ENCODE measurements around the gene KBTBD8. TPM values are rescaled to one million over a fixed set of nuclear protein-coding genes. Genes with fewer than 3 reads are reported as not detected.

Gene KBTBD8
- total and polyA plus RNA-seq, 9 of the 15 experiments (the other 6 are each of a cell fraction or from before 2014, with no cell fraction given): 2.7 to 9.1 (median 5.6) TPM

DNA sequence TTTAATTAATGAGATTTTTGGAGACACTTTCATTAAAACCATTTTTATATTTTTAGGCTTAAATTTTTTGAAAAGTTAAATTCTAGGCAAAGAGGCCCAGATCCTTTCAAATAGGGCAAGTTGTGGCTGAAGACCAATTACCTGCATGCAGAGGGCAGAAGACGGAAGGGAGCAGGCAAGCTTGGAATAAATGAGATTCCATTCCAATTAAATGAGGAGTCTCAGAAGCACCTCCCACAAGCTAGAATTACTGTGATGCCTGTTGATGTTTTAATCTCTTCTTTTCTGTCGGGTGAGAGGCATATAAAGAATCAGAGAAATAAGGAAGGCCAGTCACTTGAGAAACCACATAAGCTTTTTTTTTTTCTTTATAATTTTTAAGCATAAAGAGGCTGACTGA is 46.8 kb downstream of the KBTBD8 start:
- H3K27me3 ChIP-seq (ENCODE audit: control insufficient read depth in 2 of 2, insufficient read depth in 2 of 2, low read length in 2 of 2): no peaks in the 10 kb centered on the region
- H3K9ac ChIP-seq (ENCODE audit: insufficient read depth in 1 of 2, low read depth in 2 of 2, low read length in 2 of 2): no peak overlapping the region
- H3K9me1 ChIP-seq (ENCODE audit: control insufficient read depth, insufficient read depth, low read length): no peaks in the 10 kb centered on the region
- no peak overlapping the region for H3K4me3 ChIP-seq
- no peaks in the 10 kb centered on the region for H3K4me1 ChIP-seq (replicated peaks in 1 of 2; ENCODE audit: control insufficient read depth in 2 of 2, insufficient read depth in 2 of 2, low read length in 2 of 2)
- intact Hi-C loops (cut with micrococcal nuclease) (loop anchor here (2.0 kb wide), 1 partner anchor 72 kb away; no protein-coding TSS in a partner anchor), in situ Hi-C loops (cut with MboI) (no loop called here)
- no peaks in the 10 kb centered on the region for H3K79me2 ChIP-seq (ENCODE audit: control insufficient read depth, insufficient read depth, low read length)
- no peaks in the 10 kb centered on the region for H4K20me1 ChIP-seq (replicated peaks; ENCODE audit: control insufficient read depth, insufficient read depth, low read length)
- WGBS (ENCODE audit: insufficient coverage, low coverage, missing lambda C conversion rate): 0% methylated on average over 2 of the region's 2 CpGs
- DNase-seq (ENCODE audit: extremely low read depth in 1 of 4, low spot score in 3 of 4) (no peak), FAIRE-seq (no peak), ATAC-seq (no peak)
- no peak overlapping the region for H3K4me2 ChIP-seq (ENCODE audit: insufficient read depth, low read length)
- TF ChIP-seq HNRNPH1 (optimal IDR thresholded peaks at IDR 0.05; ENCODE audit: low read depth, low read length) (no peak), NFIC (IDR thresholded peaks at IDR 0.05) (no peak), MAZ (CRISPR knock-in tag; conservative IDR thresholded peaks at IDR 0.05 in 1 of 2, IDR thresholded peaks at IDR 0.05 in 1 of 2) (no peak), TBP (optimal IDR thresholded peaks at IDR 0.05; ENCODE audit: low read depth, low read length) (no peak), PBX2 (CRISPR knock-in tag; IDR thresholded peaks at IDR 0.05; ENCODE audit: low read depth) (no peak), PBX2 (tag; conservative IDR thresholded peaks at IDR 0.05; ENCODE audit: low read depth) (no peak), TCF3 (CRISPR knock-in tag; IDR thresholded peaks at IDR 0.05) (no peak), PURB (CRISPR knock-in tag; IDR thresholded peaks at IDR 0.05; ENCODE audit: low read depth) (no peak), MYC (IDR thresholded peaks at IDR 0.05; ENCODE audit: low read depth, low read length) (no peak), MYC (CRISPR knock-in tag; IDR thresholded peaks at IDR 0.05; ENCODE audit: borderline replicate concordance, low read depth) (no peak), ZNF766 (CRISPR knock-in tag; conservative IDR thresholded peaks at IDR 0.05) (no peak), HDGF (IDR thresholded peaks at IDR 0.05) (no peak)
- no peak overlapping the region for H2AFZ ChIP-seq (ENCODE audit: low read depth, low read length)
- ChIA-PET CTCF (ENCODE audit: low intra/inter-chr PET ratio) (no interaction called here), POLR2A (interaction anchor here (1.4 kb wide), 1 partner anchor 22 kb away, joined by 3 read pairs; no protein-coding TSS in a partner anchor)
- BruUV-seq (replicated peaks): no TSS peak
- H3K27ac ChIP-seq (ENCODE audit: extremely low read depth, low read depth, low read length): no peak overlapping the region
- H3K36me3 ChIP-seq (ENCODE audit: control insufficient read depth, insufficient read depth, low read length): no peaks in the 10 kb centered on the region
- no peaks in the 10 kb centered on the region for H3K9me3 ChIP-seq (replicated peaks; ENCODE audit: control insufficient read depth, insufficient read depth, low read depth, low read length)
